ENCODE results near the gene CASTOR2.
"Not testable (repeated sequence)": the region's sequence is repeated elsewhere in the genome, so short reads cannot be mapped to it uniquely, and the experiment has no call there.

Gene CASTOR2

DNA sequence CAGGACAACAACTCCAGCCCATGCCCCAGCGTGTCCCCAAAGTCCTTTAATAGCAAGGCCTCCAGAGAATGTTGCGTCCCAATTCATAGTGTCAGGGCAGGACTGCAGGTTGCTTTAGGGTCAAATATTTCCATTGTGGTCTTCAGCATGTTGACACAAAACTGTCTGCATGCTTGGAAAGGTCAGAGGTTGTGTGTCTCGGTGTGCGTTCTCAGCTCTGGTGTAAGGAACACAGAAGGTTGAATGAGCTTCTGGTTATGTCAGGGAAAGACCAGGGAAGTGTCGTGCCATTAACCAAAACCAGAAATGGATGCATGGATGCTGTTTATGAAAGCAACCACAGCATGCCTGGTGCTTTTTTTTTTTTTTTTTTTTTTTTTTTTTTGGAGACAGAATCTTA, 31.9 kb downstream of the CASTOR2 start:
- not testable (repeated sequence) for DNase-seq

- DNase-seq, result not testable (repeated sequence)
Measured at GRCh38 chr7:74997811-74998210, 33.3 kb downstream of the CASTOR2 start.

DNA sequence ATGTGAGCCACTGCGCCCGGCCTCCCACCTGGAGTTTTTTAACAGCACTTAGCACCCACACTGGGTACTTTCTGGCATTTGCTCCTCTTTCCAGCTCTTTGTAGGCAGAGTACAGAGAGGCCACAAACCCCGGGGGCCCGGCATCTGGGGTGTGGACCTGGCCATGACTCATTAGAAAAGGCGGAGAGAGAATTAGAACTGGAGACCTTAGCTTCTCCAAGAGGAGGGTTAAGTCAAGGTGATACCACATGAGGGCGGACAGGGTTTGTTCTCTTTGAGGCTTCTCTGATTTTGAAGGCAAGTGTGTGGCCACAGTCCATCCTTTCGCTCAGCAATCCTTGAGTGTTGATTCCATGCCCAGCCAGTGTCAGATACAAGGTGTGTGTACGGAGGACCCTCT, 36.9 kb downstream of the CASTOR2 start:
- not testable (repeated sequence) for DNase-seq

- no peak for DNase-seq
Measured at GRCh38 chr7:75010036-75010435, 45.5 kb downstream of the CASTOR2 start.

DNA sequence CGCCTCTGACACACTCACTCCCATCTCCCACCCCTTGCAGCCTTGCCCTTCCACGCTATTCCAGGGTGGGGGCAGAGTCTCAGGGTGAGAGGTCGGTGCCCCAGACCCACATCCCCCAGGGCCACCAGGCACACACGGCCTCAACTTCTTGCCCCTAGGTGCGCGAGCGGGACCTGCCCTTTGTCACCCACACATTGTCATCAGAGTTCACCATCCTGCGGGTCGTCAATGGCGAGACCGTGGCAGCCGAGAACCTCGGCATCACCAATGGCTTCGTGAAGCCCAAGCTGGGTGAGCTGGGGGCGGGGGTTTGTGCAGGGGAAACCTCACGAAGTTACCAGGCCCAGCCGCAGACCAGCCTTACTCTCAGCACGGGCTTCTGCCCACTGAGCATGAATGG, 53.3 kb downstream of the CASTOR2 start:
- DNase-seq, result no peak

DNA sequence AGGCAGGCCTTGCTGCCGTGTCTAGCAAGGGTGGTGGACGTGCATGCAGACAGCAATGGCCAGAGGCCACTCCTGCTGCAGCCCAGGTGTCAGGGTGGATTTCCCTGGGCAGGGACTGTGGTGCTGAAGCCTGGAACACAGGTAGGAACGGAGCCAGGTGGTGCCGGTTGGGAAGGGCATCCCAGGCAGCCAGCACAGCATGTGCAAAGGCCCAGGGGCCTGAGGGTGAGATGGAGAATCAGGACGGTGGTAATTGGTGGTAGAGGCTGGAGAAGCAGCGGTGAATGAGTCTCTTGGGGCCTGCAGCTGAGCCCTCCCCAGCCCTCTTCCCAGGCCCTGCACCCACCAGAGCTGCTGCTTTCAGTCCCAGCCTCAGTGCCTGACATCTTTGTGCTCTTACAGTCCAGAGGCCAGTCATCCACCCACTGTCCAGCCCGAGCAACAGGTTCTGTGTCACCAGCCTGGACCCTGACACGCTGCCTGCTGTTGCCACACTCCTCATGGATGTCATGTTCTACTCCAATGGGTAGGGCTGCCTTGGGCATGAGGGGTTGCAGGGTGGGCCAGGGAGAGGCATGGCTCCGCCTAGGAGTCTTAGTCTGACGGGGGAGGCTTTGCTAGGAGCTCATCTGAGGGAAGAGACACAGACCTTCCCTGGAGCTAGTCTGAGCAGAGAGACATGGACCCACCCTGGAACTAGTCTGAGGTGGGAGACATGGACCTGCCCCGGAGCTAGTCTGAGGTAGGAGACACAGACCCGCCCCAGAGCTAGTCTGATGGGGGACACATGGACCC, 54.3 kb downstream of the CASTOR2 start:
- no peak for DNase-seq

GRCh38 chr7:75019800-75020199, 55.3 kb downstream of the CASTOR2 start:
- DNase-seq, result no peak

- no peak for DNase-seq
Measured at GRCh38 chr7:75024922-75025321, 60.4 kb downstream of the CASTOR2 start.

DNA sequence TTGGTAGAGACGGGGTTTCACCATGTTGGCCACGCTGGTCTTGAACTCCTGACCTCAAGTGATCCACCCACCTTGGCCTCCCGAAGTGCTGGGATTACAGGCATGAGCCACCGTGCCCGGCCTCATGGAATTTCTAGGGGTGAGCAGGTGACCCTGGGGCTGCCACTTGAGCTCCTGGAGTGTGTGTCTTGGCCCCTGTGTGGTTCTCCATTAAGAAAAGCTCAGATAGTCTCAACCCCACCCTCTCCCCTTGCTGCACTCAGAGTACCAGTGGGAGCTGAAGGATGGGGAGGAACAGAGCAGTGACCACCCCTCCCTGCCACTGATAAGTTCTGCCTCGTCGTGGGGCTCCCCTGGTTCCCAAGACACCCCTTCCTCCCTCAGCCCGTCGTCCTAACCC, 63.8 kb downstream of the CASTOR2 start:
- no peak for DNase-seq

GRCh38 chr7:75033064-75033463, 68.6 kb downstream of the CASTOR2 start:
- no peak for DNase-seq

DNA sequence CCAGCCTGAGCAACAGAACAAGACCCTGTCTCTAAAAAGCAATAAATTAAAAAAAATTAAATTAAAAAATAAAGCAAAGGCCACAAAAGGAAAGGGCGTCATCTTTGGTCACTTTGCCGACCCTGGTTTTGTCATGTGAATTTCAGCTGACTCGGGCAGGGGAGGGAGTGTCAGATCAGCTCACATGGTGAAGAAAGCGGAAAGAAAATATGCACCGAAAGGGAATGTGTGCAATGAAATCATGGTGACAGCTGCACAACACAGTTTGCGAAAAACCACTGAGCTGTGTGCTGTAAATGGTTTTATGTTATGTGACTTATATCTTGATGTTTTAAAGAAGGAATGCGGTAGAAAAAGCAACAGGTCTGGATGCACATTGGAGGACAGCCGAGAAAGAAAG, 69.3 kb downstream of the CASTOR2 start:
- no peak for DNase-seq

DNA sequence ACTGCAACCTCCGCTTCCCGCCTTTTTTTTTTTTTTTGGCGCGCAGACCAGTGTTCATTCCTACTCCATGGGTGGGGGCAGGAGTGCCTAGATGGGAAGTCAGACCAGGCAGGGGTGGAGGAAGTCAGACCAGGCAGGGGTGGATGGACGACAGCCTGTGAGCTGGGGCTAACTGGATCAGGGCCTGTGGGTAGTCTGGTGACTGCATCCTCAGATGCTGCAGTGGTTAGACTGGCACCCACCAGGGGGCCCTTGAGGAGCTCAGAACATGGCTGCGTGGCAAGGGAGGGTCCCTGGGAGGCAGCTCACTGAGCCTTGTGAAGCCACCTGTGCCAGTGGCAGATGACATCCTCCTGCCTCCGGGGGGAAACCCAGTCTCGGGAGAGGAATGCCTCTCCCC, 74.0 kb downstream of the CASTOR2 start:
- DNase-seq, result no peak

GRCh38 chr7:75039166-75039565, 74.7 kb downstream of the CASTOR2 start:
- DNase-seq, result no peak

GRCh38 chr7:75039709-75040108, 75.2 kb downstream of the CASTOR2 start:
- DNase-seq, result no peak

GRCh38 chr7:75040512-75040911, 76.0 kb downstream of the CASTOR2 start:
- DNase-seq, result no peak

- no peak for DNase-seq
Measured at GRCh38 chr7:75042286-75042685, 77.8 kb downstream of the CASTOR2 start.

GRCh38 chr7:75042831-75043703, 78.6 kb downstream of the CASTOR2 start:
- no peak for DNase-seq

DNA sequence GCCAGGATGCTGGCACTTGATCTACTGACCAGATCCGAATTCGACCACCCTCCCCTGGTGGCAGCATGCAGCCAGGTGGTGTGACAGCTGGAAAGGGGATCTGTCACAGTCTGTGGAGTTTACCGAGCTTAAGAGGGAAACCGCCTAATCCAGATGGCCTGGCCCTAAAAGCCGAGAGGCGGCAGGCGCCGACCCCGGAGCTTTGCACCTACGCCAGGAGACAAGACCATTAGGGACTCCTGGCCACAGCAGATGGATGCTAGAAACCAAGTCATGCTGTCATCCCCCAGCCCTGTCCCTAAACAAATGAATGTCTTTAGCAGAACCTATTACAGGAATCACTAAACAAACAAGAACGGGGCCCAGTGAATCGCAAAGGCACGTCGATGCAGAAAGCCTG, 81.4 kb downstream of the CASTOR2 start:
- DNase-seq, result no peak

DNA sequence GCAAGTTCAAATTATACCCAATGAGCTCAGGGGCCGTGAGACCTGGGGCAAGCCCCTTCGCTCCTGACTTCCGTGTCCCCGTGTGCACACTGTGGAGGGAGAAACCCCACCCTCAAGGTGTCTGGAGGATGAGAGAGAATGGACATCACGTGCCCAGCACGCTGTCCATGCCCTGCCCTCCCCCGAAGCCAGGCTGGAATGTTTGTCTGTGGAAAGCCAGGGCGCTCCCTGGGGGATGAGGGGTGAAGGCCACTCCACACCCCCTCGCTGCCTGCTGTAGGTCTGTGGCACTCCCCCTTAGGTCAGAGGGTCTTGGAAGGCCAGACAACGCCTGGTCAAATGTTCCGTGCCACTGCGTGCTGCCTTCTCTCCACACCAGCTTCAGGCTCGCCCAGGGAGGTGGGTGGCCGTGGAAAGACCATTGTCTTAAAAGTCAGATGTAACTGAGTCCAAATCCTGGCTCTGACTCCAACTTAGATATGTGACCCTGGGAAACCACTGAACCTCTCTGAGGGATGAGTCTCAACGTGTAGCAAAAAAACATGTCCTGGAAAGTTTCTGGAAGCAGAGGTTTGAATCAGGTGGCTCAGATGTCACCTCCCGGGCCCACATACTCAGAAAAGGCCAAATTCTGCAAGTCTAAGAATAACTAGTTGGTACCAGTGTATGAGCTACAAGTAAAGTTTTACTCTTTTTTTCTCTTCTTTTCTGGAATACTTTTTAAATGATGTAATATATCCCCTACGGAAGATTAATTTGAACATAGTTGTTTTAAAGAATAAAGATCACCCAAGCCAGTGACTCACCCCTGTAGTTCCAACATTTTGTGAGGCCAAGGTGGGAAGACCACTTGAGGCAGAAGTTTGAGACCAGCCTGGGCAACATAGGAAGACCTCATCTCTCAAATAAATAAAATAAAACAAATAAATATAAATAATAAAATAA, 84.2 kb downstream of the CASTOR2 start:
- DNase-seq, result no peak

GRCh38 chr7:75049817-75050216, 85.3 kb downstream of the CASTOR2 start:
- DNase-seq, result no peak

- no peak for DNase-seq
Measured at GRCh38 chr7:75050501-75050900, 86.0 kb downstream of the CASTOR2 start.

GRCh38 chr7:75054744-75055143, 90.2 kb downstream of the CASTOR2 start:
- DNase-seq, result no peak

DNA sequence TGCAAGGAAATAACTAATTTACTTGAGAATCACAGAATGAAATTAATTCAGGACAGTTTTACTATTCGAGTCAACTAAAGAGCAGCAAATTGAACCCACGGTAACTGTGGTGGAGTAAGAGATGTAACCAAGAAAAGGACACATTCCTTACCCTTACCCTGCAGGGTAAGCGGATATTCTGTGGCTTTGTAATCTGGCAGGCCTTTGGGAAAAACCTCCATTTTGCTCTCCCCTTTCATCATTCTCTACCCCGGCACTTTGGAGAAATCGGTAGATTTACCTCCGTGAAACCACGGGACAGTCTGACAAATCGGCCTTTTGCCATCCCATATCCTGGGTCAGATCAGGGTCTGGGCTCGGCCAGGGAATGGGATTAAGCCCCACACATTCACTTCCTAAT, 90.7 kb downstream of the CASTOR2 start:
- no peak for DNase-seq
